Vein endothelial cell (primary cell): ENCODE data around the gene ACER2. TPM values are rescaled to one million over a fixed set of nuclear protein-coding genes. Genes with fewer than 3 reads are reported as not detected.

Experiments
- total RNA-seq: library from RNA; depleted of rRNA; stranded (reverse); fragments of >200 nt; gene quantifications from 2 replicates; pipeline ENCODE4 v1.2.3, GENCODE V29; 2012

The ACER2 gene
- total RNA-seq: 10.5 and 13.5 TPM in 2 replicates

DNA sequence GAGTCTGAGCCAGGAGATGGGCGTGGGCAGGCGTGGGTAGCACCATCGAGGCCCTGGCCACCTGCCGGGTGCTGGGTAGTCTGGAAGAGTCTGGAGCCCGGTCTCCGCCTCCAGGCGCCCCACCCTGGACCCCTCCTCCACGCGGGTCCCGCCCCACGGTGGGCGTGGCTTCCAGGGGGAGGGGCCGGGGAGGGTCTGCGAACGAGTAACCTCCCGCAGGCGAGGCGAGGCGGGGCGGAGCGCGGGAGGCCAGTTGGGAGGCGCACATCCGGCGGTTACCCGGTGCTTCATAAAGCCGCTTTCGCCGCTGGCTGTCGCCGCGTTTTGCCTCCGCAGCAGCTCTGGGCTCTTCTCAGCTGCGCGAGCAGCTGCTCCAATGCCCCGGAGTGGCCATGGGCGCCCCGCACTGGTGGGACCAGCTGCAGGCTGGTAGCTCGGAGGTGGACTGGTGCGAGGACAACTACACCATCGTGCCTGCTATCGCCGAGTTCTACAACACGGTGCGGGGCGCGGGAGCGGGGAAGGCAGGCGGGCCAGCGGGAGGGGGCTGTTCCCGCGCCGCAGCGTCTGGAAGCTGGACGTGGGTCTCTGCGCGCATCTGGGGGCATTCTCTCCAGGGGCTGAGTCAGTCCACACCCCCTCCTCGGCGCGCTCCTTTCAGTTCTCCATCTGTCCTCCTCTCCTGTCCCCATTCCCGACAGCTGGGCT is at the start of gene ACER2:
Gene ACER2, plus strand, starts transcription at position 317 of the 708 bp plus-strand sequence. Its CDS starts 76 bp downstream, at position 393.

Other genes with a start within 250 kb of the ACER2 start
- 65.7 and 76.2 TPM in 2 replicates for gene DENND4C, start 178.3 kb upstream of the ACER2 start, total RNA-seq
- 1,154 and 1,172 TPM in 2 replicates for gene RPS6, start 28.8 kb upstream of the ACER2 start, total RNA-seq